NCI-H82 (cell line): ENCODE data around the gene PHF3.

ENCODE experiments used
- DNase-seq: peaks from one replicate; lab custom pipeline; 2025; lab: John Stamatoyannopoulos, UW

Gene PHF3

GRCh38 chr6:63635588-63636517 is at the start of gene PHF3:
TSS of gene PHF3 (plus strand) at chr6:63635802. CDS start at chr6:63646552, 10,750 bp downstream.
- peak; percentile 94 for DNase-seq

- no peak for DNase-seq
Measured at GRCh38 chr6:63589952-63590411, 45.6 kb upstream of the PHF3 start.

GRCh38 chr6:63592886-63593285 is 42.7 kb upstream of the PHF3 start:
- no peak for DNase-seq

- DNase-seq: peak; percentile 11
Measured at GRCh38 chr6:63597141-63598048, 38.2 kb upstream of the PHF3 start.

- peak; percentile 81 for DNase-seq
Measured at GRCh38 chr6:63598049-63599036, 37.3 kb upstream of the PHF3 start.

- DNase-seq: no peak
Measured at GRCh38 chr6:63599243-63599642, 36.4 kb upstream of the PHF3 start.

GRCh38 chr6:63600136-63600535 is 35.5 kb upstream of the PHF3 start:
- no peak for DNase-seq

GRCh38 chr6:63609231-63609630 is 26.4 kb upstream of the PHF3 start:
- no peak for DNase-seq

GRCh38 chr6:63610944-63611343 is 24.7 kb upstream of the PHF3 start:
- no peak for DNase-seq

GRCh38 chr6:63611560-63611959 is 24.0 kb upstream of the PHF3 start:
- DNase-seq: no peak

GRCh38 chr6:63615590-63615989 is 20.0 kb upstream of the PHF3 start:
- no peak for DNase-seq

GRCh38 chr6:63624091-63624490 is 11.5 kb upstream of the PHF3 start:
- DNase-seq: no peak

- no peak for DNase-seq
Measured at GRCh38 chr6:63630466-63630865, 5.1 kb upstream of the PHF3 start.

- DNase-seq: peak; percentile 46
Measured at GRCh38 chr6:63634630-63635029, 972 bp upstream of the PHF3 start.

GRCh38 chr6:63635215-63635587 is 401 bp upstream of the PHF3 start:
- DNase-seq: no peak

- DNase-seq: peak; percentile 59
Measured at GRCh38 chr6:63636518-63637021, 968 bp downstream of the PHF3 start.

GRCh38 chr6:63637865-63638445 is 2.4 kb downstream of the PHF3 start:
- DNase-seq: no peak

GRCh38 chr6:63640062-63640461 is 4.5 kb downstream of the PHF3 start:
- no peak for DNase-seq

GRCh38 chr6:63643862-63644261 is 8.3 kb downstream of the PHF3 start:
- no peak for DNase-seq

GRCh38 chr6:63644668-63645326 is 9.2 kb downstream of the PHF3 start:
- DNase-seq: no peak
